NCI-H82 (cell line): Measurements from ENCODE around the gene LIMA1.
"Not testable (repeated sequence)": the region's sequence is repeated elsewhere in the genome, so short reads cannot be mapped to it uniquely, and the experiment has no call there.

Experiments used
- DNase-seq: peaks from one replicate; lab custom pipeline; 2025; lab: John Stamatoyannopoulos, UW

Gene LIMA1

DNA sequence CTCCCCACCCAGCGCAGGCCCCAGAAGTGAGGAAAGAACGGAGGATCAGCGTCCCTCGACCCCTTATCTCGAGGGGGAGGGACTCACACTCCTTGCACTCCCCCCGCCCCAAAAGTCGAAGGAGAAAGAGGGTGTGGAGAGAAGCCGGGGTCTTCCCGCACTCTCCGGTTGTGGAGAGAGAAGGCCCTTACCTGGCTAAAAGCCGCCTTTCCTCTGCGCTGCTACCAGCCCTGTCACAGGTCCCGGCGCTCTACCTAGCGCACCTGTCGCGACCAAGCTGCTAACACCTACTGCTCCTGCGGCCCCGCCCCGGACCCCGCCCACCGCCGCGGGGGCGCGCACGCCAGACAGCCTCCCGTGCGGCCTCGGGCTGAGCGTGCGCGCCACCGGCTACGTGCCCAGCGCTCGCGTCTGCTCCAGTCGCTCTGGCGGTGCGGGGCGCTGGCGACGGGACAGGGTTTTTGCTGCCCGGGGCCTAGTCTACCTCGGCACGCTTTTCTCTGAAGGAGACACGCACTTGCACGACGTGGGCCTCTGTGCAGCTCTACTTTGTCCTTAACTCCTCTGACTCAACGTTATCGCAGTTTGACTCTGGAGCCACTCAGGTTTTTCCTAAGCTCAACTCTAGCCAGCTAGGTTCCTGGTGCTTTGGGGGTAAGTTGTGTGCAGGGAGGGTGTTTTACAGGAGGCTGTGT lies at the start of gene LIMA1:
Gene LIMA1 (minus strand): TSS at position 292 of the 695 bp plus-strand sequence. CDS start 34,769 bp downstream, outside the sequence.
- peak; percentile 92 for DNase-seq

DNA sequence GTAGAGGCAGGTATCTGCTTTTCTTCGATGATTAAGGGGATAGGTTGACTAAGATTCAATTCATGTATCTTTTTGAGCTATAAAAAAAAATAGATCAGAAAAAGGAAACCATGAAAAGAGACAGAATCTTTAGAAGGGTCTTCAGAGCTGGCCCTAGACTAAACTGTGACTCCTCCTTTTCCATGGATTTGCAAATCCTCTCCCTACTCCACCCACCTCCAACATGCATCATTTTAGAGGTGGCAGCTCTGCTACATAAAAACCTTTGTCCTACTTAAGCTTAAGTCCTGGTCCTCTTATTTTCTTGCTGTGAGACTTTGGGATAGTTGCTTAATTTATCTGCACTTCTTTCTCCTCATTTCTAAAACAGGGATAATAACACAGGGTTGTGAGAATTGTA lies 48.4 kb upstream of the LIMA1 start:
- DNase-seq, result peak; percentile 20

DNA sequence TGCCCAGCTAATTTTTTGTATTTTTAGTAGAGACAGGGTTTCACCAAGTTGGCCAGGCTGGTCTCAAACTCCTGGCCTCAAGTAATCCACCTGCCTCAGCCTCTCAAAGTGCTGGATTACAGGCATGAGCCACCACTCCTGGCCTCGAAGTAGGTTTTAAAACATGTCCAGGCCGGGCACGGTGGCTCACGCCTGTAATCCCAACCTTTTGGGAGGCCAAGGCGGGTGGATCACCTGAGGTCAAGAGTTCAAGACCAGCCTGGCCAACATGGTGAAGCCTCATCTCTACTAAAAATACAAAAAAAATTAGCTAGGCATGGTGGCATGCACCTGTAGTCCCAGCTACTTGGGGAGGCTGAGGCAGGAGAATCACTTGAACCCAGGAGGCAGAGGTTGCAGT lies 45.3 kb upstream of the LIMA1 start:
- DNase-seq, result not testable (repeated sequence)

DNA sequence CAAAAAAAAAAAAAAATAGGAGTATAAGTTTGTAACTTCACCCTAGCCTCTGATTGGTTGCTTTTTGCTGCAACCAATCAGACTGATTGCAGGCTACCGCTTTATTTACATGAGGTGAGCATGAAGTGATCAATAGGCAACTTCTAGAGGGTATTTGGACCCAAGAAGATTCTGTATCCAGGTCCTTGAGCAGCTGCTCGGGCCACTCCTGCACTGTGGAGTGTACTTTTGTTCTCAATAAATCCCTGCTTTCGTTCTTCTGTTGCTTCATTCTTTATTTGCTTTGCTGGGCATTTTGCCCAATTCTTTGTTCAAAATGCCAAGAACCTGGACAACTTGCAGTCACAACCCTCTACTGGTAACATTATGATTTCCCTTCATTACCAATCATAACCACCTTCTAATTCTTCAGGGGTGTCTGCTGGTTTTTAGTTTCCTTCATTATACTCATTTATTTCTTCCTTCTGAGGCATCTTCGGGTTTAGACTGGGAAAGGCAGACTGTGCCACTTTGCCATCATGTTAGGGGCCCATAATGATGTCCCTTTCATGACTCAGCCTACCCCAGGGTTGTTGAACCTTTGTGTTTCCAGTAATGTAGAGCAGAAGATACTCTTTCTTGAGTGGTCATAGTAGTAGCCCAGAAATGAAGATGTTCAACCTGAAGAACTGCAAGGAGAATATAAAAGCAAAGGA lies 43.4 kb upstream of the LIMA1 start:
- DNase-seq, result no peak

DNA sequence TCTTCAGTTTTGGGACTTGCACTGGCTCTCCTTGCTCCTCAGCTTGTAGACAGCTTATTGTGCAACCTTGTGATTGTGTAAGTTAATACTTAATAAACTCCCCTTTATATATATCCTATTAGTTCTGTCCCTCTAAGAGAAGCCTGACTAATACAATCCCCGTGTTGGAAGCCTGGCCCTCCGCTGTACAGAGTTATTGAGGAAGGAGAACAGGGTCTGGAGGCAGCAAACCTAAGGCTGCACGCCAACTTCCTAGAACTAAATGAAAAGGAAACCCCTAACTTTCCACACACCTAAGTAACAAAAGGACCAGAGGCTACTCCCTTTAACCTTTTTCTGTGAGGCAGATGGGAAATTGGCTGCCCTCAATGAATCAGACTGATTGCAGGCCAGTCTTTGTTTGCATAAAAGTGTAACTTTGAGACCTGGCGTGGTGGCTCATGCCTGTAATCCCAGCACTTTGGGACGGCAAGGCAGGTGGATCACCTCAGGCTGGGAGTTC lies 42.6 kb upstream of the LIMA1 start:
- no peak for DNase-seq

GRCh38 chr12:50324770-50325169 lies 41.5 kb upstream of the LIMA1 start:
- not testable (repeated sequence) for DNase-seq

DNA sequence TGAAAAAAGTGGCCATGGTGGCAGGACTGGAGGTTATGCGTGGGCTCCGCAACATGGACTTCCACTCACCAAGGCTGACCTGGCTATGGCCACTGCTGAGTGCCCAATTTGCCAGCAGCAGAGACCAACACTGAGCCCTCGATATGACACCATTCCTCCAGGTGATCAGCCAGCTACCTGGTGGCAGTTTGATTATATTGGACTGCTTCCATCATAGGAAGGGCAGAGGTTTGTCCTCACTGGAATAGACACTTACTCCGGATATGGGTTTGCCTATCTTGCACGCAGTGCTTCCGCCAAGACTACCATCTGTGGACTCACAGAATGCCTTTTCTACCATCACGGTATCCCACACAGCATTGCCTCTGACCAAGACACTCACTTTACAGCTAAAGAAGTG lies 40.8 kb upstream of the LIMA1 start:
- not testable (repeated sequence) for DNase-seq

DNA sequence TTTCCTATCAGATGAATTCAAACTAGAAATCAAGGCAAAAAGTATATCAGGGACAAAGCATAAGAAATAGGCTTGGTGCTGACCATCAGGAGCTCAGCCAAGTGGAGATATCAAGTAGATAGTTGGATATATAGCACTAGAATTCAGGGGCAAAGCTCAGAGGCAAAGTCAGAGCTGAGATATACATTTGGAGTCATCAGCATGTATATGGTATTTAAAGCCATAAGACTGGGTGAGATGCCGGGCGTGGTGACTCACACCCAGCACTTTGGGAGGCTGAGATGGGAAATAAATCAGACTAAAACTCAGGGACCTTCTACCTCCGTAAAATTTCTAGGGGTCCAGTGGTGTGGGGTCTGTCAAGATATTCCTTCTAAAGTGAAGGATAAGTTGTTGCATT lies 38.9 kb upstream of the LIMA1 start:
- DNase-seq, result no peak

DNA sequence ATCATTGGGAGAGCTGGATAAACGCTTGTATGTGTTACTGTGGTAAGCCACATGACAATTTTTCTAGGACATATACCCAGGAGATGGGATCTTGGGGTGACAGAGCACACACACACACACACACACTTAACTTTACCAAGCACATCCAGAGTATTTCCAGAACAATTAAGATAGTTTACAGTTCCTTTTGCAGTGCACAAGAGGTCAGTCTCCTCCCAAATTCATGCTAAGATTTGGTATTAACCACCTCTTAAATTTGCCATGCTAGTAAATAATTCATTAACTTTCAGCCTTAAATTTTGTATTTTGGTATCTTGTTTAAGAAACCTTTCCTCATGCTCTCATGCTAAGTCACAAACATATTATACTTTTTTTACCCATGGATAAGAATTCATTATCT lies 33.9 kb upstream of the LIMA1 start:
- no peak for DNase-seq

DNA sequence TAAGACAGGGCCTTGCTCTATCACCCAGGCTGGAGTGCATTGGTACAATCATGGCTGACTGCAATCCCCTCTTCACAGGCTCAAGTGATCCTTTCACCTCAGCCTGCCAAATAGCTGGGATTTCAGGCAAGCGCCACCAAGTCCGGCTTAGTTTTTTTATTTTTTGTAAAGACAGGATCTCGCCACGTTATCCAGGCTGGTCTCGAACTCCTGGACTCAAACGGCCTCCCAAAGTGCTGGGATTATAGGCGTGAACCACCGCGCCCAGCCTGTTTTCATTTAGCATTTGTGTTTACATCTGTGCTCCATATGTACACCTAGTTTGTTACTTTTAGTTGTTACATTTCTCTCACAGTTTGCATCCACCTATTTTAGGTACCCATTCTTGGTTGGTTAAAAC lies 32.5 kb upstream of the LIMA1 start:
- no peak for DNase-seq

DNA sequence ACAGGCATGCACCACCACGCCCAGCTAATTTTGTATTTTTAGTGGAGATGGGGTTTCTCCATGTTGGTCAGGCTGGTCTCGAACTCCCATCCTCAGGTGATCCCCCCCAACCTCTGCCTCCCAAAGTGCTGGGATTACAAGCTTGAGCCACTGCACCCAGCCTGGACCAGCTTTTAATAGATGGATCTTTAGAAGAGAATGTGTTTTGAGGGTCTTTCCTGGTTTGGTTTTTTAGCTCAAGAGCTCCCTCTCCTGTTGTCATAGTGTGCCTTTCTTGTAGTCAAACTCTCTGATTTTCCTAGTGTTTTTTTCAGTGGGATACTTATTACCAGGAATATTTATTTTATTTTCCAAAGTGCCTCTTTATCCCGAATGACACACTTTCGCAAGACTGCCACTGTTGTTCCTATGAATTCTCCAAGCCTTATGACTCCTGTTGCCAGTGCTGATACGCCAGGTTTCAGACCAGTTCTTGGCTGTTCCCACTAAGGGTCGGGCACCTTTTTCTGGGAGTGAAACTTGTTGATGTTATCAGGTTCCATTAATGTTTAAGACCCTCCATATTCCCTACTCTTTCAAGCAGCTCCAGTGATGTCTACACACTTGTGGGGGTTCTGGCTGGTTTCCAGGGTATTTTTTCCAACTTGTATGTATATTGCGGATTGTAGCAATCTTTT lies 31.5 kb upstream of the LIMA1 start:
- DNase-seq, result peak; percentile 77

GRCh38 chr12:50313971-50314370 lies 30.7 kb upstream of the LIMA1 start:
- not testable (repeated sequence) for DNase-seq

DNA sequence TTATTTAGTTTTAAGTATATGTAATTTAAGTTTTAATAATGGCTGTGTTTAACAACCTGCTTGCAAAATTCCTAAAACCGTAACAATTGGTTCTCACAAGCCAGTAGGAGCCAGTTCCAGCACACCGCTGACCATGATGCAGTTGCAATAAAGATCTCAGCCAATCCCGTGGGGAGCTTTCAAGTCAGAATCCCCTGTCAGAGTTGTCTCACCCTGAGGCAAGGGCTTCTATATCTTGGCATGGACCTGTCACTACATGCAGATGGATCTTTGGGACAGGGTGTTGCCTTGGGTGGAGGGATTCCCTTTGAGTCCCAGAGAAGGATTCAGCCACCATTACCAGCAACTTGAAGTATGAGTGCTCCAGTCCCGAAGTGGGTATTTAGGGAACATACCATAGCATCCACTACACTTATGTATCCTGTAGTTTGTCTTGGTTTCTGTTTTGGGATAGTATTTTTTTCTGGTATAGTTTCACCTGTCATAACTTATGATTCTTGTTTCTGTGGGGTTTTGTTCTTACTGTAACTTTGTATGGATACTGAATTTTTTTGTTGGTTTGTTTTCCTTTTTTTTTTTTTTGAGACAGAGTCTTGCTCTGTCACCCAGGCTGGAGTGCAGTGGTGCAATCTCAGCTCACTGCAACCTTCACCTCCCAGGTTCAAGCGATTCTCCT lies 30.1 kb upstream of the LIMA1 start:
- DNase-seq, result no peak

- DNase-seq, result not testable (repeated sequence)
Measured at GRCh38 chr12:50311858-50312609, 28.7 kb upstream of the LIMA1 start.

- DNase-seq, result no peak
Measured at GRCh38 chr12:50309950-50310349, 26.6 kb upstream of the LIMA1 start.

- no peak for DNase-seq
Measured at GRCh38 chr12:50302686-50303085, 19.4 kb upstream of the LIMA1 start.

DNA sequence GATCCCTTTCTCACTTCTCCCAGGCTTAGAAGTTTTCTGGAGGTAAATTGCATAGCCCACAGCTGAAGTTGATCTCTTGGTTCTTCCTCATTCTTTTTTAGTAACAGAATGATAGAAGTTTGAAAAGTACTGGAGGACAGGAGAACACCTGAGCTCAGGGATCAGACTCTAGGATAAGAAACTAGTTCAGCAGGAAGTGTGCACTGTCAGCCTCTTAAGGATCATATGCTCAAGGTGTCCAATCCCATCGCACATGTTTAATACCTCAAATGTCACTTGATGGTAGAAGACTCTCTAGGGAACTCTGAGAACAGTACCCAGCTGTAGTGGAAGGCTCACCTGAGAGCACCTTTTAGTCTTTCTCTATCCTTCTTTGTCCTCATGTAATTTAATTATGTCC lies 14.7 kb upstream of the LIMA1 start:
- peak; percentile 67 for DNase-seq

GRCh38 chr12:50297027-50297426 lies 13.7 kb upstream of the LIMA1 start:
- no peak for DNase-seq

DNA sequence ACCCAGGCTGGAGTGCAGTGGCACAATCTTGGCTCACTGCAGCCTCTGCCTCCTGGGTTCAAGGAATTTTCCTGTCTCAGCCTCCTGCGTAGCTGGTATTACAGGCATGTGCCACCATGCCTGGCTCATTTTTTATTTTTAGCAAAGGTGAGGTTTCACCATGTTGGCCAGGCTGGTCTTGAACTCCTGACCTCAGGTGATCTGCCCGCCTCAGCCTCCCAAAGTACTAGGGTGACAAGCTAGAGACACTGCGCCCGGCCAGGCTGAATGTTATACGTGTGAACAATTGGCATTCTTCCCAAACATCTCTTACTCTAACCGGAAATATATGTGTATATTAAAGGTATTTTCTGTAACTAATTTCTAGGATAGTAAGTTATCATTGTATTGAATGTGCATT lies 13.2 kb upstream of the LIMA1 start:
- no peak for DNase-seq

DNA sequence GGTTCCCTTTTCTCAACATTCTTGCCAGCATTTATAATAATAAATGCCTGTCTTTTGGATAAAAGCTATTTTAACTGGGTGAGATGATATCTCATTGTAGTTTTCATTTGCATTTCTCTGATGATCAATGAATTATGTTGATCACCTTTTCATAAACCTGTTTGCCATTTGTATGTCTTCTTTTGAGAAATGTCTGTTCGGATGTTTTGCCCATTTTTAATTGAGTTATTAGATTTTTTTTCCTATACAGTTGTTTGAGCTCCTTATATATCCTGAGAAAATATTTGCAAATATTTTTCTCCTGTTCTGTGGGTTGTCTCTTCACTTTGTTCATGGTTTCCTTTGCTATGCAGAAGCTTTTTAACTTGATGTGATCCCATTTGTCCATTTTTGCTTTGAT lies 8.1 kb upstream of the LIMA1 start:
- DNase-seq, result no peak

DNA sequence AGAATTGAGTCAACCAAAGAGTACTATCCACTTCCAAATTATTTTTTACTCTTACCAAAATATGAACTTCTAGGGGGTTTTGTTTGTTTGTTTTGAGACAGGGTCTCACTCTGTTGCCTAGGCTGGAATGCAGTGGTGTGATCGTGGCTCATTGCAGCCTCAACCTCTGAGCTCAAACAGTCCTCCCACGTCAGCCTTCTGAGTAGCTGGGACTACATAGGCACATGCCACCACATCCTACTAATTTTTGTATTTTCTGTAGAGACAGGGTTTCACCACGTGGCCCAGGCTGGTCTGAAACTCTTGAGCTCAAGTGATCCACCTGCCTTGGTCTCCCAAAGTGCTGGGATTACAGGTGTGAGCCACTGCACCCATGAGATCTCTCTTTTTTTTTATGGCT lies 7.4 kb upstream of the LIMA1 start:
- not testable (repeated sequence) for DNase-seq

DNA sequence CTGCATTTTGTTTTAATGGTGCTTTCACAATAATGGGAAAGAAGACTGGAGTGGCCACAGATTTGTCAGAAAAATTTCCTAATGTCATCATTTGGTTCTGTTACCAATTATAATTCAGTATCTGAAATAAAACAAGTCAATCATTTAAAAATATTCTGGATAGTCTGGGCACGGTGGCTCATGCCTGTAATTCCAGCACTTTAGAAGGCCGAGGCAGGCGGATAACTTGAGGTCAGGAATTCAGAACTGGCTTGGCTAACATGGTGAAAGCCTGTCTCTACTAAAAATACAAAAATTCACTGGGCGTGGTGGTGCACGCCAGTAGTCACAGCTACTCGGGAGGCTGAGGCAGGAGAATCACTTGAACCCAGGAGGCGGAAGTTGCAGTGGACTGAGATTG lies 4.0 kb upstream of the LIMA1 start:
- no peak for DNase-seq
